Glutamatergic neuron (in vitro differentiated cells): Measurements from ENCODE around the gene MAST1. TPM values are rescaled to one million over a fixed set of nuclear protein-coding genes. Genes with fewer than 3 reads are reported as not detected.

ENCODE experiments used
- DNase-seq: peaks from one replicate; pipeline ENCODE4 v3.0.0; 2022
- H3K27ac Mint-ChIP-seq: one replicate; pipeline ENCODE4 v1.8.0; 2020; ENCODE audit warnings: mild to moderate bottlenecking, mixed read lengths, inconsistent platforms; ENCODE audit not compliant: unreplicated experiment
- H3K27me3 Mint-ChIP-seq: one replicate; pipeline ENCODE4 v1.8.0; 2020; ENCODE audit warnings: mild to moderate bottlenecking, moderate library complexity, mixed read lengths, inconsistent platforms; ENCODE audit not compliant: unreplicated experiment
- H3K36me3 Mint-ChIP-seq: one replicate; pipeline ENCODE4 v1.8.0; 2020; ENCODE audit warnings: mild to moderate bottlenecking, mixed read lengths, inconsistent platforms; ENCODE audit not compliant: unreplicated experiment
- H3K4me1 Mint-ChIP-seq: one replicate; pipeline ENCODE4 v1.8.0; 2020; ENCODE audit warnings: mild to moderate bottlenecking, low read depth, mixed read lengths, inconsistent platforms; ENCODE audit not compliant: unreplicated experiment
- H3K4me3 Mint-ChIP-seq: one replicate; pipeline ENCODE4 v1.8.0; 2020; ENCODE audit warnings: mild to moderate bottlenecking, mixed read lengths, inconsistent platforms; ENCODE audit not compliant: unreplicated experiment
- H3K9me3 Mint-ChIP-seq: one replicate; pipeline ENCODE4 v1.8.0; 2020; ENCODE audit warnings: mild to moderate bottlenecking, moderate library complexity, mixed read lengths, inconsistent platforms; ENCODE audit not compliant: unreplicated experiment
- total RNA-seq: library from RNA; stranded (reverse); fragmentation: NEBNext Ultra II Directional; extraction: Animal tissue kit (Norgen Biotek cat#: 25700); gene quantifications from one replicate; pipeline ENCODE4 v1.2.1, GENCODE V29; 2021; ENCODE audit not compliant: unreplicated experiment
- TF ChIP-seq, protein P1 (sequence below): fragments of 200-600 bp; sonication (generic); IDR thresholded peaks from one replicate; pipeline ENCODE4 v1.5.0; 2021; ENCODE audit not compliant: partially characterized antibody, unreplicated experiment

MAST1 gene
- total RNA-seq, 1 donor from 2014 or later: 230 TPM

DNA sequence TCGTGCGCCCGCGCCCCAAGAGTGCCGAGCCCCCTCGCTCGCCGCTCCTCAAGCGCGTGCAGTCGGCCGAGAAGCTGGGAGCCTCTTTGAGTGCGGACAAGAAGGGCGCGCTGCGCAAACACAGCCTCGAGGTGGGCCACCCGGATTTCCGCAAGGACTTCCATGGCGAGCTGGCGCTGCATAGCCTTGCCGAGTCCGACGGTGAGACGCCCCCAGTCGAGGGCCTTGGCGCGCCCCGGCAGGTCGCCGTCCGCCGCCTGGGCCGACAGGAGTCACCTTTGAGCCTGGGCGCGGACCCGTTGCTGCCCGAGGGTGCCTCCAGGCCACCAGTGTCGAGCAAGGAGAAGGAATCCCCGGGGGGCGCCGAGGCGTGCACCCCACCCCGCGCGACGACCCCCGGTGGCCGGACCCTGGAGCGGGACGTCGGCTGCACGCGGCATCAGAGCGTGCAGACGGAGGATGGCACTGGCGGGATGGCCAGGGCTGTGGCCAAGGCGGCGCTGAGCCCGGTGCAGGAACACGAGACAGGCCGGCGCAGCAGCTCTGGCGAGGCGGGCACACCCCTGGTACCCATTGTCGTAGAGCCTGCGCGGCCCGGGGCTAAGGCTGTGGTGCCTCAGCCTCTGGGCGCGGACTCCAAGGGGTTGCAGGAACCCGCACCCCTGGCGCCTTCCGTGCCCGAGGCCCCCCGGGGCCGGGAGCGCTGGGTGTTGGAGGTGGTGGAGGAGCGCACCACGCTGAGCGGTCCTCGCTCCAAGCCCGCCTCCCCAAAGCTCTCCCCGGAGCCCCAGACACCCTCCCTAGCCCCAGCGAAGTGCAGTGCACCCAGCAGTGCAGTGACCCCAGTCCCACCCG is 35.8 kb downstream of the MAST1 start:
- Mint-ChIP-seq H3K27ac (no peak overlapping the region), H3K4me3 (no peak overlapping the region), H3K4me1 (no peaks in the 10 kb centered on the region), H3K27me3 (peaks cover 12% of the 10 kb centered on the region), H3K9me3 (peaks cover 8% of the 10 kb centered on the region), H3K36me3 (peaks cover 14% of the 10 kb centered on the region)
- DNase-seq: no peak
- TF ChIP-seq, protein P1, sequence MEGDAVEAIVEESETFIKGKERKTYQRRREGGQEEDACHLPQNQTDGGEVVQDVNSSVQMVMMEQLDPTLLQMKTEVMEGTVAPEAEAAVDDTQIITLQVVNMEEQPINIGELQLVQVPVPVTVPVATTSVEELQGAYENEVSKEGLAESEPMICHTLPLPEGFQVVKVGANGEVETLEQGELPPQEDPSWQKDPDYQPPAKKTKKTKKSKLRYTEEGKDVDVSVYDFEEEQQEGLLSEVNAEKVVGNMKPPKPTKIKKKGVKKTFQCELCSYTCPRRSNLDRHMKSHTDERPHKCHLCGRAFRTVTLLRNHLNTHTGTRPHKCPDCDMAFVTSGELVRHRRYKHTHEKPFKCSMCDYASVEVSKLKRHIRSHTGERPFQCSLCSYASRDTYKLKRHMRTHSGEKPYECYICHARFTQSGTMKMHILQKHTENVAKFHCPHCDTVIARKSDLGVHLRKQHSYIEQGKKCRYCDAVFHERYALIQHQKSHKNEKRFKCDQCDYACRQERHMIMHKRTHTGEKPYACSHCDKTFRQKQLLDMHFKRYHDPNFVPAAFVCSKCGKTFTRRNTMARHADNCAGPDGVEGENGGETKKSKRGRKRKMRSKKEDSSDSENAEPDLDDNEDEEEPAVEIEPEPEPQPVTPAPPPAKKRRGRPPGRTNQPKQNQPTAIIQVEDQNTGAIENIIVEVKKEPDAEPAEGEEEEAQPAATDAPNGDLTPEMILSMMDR: no peak

DNA sequence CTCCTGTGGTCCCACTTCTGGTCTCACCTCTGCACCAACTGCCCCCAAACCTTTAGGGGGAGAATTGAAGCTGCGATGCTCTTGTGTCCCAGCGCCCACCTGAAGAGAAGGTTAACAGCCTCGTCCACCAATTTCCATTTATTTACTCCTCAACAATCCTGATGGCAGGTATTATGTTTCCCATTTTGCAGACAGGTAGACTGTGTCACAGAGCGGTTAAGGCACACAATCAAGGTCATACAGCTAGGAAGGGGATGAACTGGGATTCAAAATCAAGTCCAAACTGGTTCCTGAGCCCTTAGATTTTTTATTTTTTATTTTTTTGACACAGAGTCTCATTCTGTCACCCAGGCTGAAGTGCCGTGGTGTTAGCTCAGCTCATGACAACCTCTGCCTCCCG is 36.8 kb downstream of the MAST1 start:
- no peak overlapping the region for H3K27ac Mint-ChIP-seq
- H3K27me3 Mint-ChIP-seq: peaks cover 12% of the 10 kb centered on the region
- DNase-seq: no peak
- peaks cover 14% of the 10 kb centered on the region for H3K36me3 Mint-ChIP-seq
- H3K4me3 Mint-ChIP-seq: no peak overlapping the region
- TF ChIP-seq, protein P1: no peak
- no peaks in the 10 kb centered on the region for H3K4me1 Mint-ChIP-seq
- H3K9me3 Mint-ChIP-seq: peaks cover 8% of the 10 kb centered on the region

DNA sequence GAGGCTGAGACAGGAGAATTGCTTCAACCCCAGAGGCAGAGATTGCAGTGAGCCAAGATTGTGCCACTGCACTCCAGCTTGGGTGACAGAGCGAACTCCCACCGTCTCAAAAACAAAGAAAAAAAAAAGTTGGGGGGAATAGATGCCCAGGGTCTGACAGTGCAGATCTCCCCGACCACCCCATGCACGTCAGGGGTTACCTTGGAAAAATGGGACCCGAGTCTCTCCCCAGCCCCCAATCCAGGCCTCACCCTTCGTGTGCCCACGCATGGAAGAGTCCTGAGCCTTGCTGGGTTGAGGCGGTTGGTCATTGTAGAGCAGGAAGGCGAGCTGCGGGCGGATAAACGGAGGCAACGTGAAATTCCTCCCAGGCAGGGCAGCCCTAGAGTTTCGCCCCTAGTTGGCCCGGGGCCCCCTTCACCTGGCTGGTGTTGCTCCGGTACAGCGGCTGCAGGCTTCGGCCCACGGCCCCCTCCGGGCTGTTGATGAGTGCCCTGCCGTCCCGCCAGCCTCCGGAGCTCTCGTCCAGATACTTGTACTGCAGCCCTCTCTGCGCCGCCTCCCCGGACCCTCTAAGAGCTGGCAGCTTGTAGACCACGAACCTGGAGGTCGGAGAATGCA is 42.3 kb downstream of the MAST1 start:
- no peaks in the 10 kb centered on the region for H3K4me1 Mint-ChIP-seq
- peak overlapping the region; percentile 90 for H3K4me3 Mint-ChIP-seq
- TF ChIP-seq, protein P1: no peak
- DNase-seq: peak; percentile 54
- H3K27me3 Mint-ChIP-seq: peaks cover 6% of the 10 kb centered on the region
- H3K9me3 Mint-ChIP-seq: peaks cover 1% of the 10 kb centered on the region
- H3K27ac Mint-ChIP-seq: peak overlapping the region; percentile 52
- H3K36me3 Mint-ChIP-seq: no peaks in the 10 kb centered on the region

DNA sequence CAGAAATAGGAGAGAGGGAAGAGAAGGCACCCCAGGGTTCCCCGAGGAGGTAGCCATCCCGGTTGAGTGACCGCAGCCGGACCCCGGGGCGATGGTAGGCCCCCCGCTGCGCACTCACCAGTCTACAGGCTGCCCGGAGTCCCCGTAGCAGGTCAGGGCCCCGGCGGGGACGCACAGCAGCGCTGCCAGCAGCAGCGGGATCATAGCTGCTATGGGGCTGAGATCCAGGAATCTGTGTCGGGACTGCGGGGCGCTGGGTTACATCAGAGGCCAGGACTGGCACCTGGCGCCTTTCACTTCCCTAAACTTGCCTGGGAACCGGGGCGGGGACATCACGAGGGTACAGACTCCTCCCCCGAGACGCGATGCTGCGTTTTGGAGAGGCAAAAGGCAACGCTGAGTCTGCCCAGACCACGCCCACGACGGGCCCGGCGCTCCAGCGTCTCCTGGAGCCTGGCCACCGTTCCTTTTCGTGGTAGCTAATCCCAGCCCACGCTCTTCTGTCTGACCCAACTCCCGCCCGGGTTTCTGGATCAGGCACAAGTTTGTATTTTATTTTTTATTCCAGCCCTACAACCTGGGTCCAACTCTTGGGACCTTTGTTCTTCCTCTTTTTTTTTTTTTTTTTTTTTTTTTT is 43.0 kb downstream of the MAST1 start, which contains the start of gene DNASE2:
TSS of gene DNASE2 (minus strand) at position 278 of the 637 bp plus-strand sequence. CDS start at position 204, 74 bp downstream.
- H3K27ac Mint-ChIP-seq: peak within 1 kb of the TSS; percentile 52
- H3K27me3 Mint-ChIP-seq: peaks cover 6% of the 10 kb centered on the region
- TF ChIP-seq, protein P1: no peak
- DNase-seq: peak; percentile 86
- H3K9me3 Mint-ChIP-seq: peaks cover 1% of the 10 kb centered on the region
- H3K4me1 Mint-ChIP-seq: no peaks in the 10 kb centered on the region
- H3K36me3 Mint-ChIP-seq: no peaks in the 10 kb centered on the region
- peak within 1 kb of the TSS; percentile 90 for H3K4me3 Mint-ChIP-seq
